HCT116 (cell line): ENCODE measurements around the gene FBRS. TPM values are rescaled to one million over a fixed set of nuclear protein-coding genes. Genes with fewer than 3 reads are reported as not detected.

ENCODE experiments used
- ATAC-seq: fragments of 200-7000 bp; cut with Tn5 transposase; 2 replicates; pipeline ENCODE4 v1.9.1; 2020; ENCODE audit warnings: mild to moderate bottlenecking, moderate library complexity
- BruUV-seq: library from RNA; stranded (reverse); fragments of 400-500 nt; replicated peaks from 2 replicates; lab custom pipeline; 2021; lab: Mats Ljungman, UMichigan
- CTCF ChIA-PET: fragments of 300-600 bp; sonication (Branson Sonifier 250); formaldehyde crosslinking; loops from one replicate; lab custom pipeline; 2021; ENCODE audit warnings: antibody characterized with exemption; lab: Charles Lee
- POLR2A ChIA-PET: fragments of 300-600, 350-600 bp; sonication (Branson Sonifier 250); formaldehyde crosslinking; loops from one replicate; lab custom pipeline; 2021; ENCODE audit warnings: antibody characterized with exemption; lab: Charles Lee
- RAD21 ChIA-PET, 2 experiments: fragments of 300-600 bp; sonication (Branson Sonifier 250); formaldehyde crosslinking; loops; one replicate each; lab custom pipeline; 2023; ENCODE audit warnings: low total read pairs in 2 of 2; ENCODE audit not compliant: uncharacterized antibody in 2 of 2, unreplicated experiment in 2 of 2, low non-redundant PET in 1 of 2; lab: Charles Lee
- DNase-seq: peaks from one replicate; pipeline ENCODE4 v3.0.0-alpha.2; 2010; ENCODE audit warnings: low read depth, low spot score
- H2AFZ ChIP-seq: fragments of 200-600 bp; shearing (Covaris generic), sonication (generic); 2 replicates; pipeline ENCODE4 v1.6.1; 2017; ENCODE audit warnings: low read depth, mixed run types, mixed read lengths, antibody characterized with exemption, low read length; ENCODE audit not compliant: poor library complexity, severe bottlenecking
- H3K27ac ChIP-seq: 2 replicates; pipeline ENCODE4 v1.5.1; 2012; ENCODE audit warnings: low read depth, low read length
- H3K27me3 ChIP-seq: fragments of 200-600 bp; sonication (generic); 2 replicates; pipeline ENCODE4 v1.6.1; 2016; ENCODE audit warnings: mixed run types, low read length, mixed read lengths; ENCODE audit not compliant: insufficient read depth
- H3K36me3 ChIP-seq, 2 experiments: fragments of 200-500 bp in 1 of 2; fragments of 200-600 bp in 1 of 2; sonication (Bioruptor generic) in 1 of 2; sonication (generic) in 1 of 2; 2 replicates each; pipeline versions ENCODE4 v1.5.1 to v1.6.1; 2014 to 2016; ENCODE audit warnings: low read length in 2 of 2, inconsistent platforms in 1 of 2, mixed read lengths in 1 of 2, mixed run types in 1 of 2; ENCODE audit not compliant: insufficient read depth in 2 of 2, control insufficient read depth in 1 of 2
- H3K4me1 ChIP-seq, 2 experiments: fragments of 200-600 bp in 1 of 2; sonication (generic) in 1 of 2; 2 replicates each; pipeline versions ENCODE4 v1.5.1 to v1.6.1; 2012 to 2017; ENCODE audit warnings: low read length in 2 of 2, inconsistent platforms in 1 of 2, mild to moderate bottlenecking in 1 of 2, mixed read lengths in 1 of 2, mixed run types in 1 of 2, moderate library complexity in 1 of 2; ENCODE audit not compliant: insufficient read depth in 2 of 2, control insufficient read depth in 1 of 2
- H3K4me2 ChIP-seq: fragments of 200-600 bp; sonication (generic); 2 replicates; pipeline ENCODE4 v1.6.1; 2017; ENCODE audit warnings: mixed run types, low read length, mixed read lengths
- H3K4me3 ChIP-seq, 2 experiments: fragments of 200-600 bp in 1 of 2; sonication (generic) in 1 of 2; replicated peaks in 1 of 2; 2 replicates each; pipeline ENCODE4 v1.5.1; 2011 to 2016; ENCODE audit warnings: low read length in 2 of 2, control low read depth in 1 of 2, low read depth in 1 of 2, mild to moderate bottlenecking in 1 of 2, mixed read lengths in 1 of 2, mixed run types in 1 of 2
- H3K79me2 ChIP-seq: fragments of 200-600 bp; sonication (generic); 2 replicates; pipeline ENCODE4 v1.6.1; 2017; ENCODE audit warnings: mild to moderate bottlenecking, mixed run types, low read length, moderate library complexity, mixed read lengths; ENCODE audit not compliant: insufficient read depth
- H3K9ac ChIP-seq: fragments of 200-600 bp; sonication (generic); 2 replicates; pipeline ENCODE4 v1.6.1; 2016; ENCODE audit warnings: low read length, mixed read lengths
- H3K9me2 ChIP-seq: fragments of 200-600 bp; sonication (generic), shearing (Covaris generic); 2 replicates; pipeline ENCODE4 v1.6.1; 2017; ENCODE audit warnings: mixed run types, mild to moderate bottlenecking, moderate library complexity; ENCODE audit not compliant: insufficient read depth
- H3K9me3 ChIP-seq, 2 experiments: fragments of 200-500 bp in 1 of 2; fragments of 200-600 bp in 1 of 2; sonication (Bioruptor generic) in 1 of 2; sonication (generic) in 1 of 2; 2 replicates each; pipeline ENCODE4 v1.6.1; 2014 to 2017; ENCODE audit warnings: low read length in 2 of 2, mixed read lengths in 2 of 2, inconsistent platforms in 1 of 2, low read depth in 1 of 2, mild to moderate bottlenecking in 1 of 2, mixed run types in 1 of 2, moderate library complexity in 1 of 2; ENCODE audit not compliant: control insufficient read depth in 1 of 2, insufficient read depth in 1 of 2
- H4K20me1 ChIP-seq: fragments of 200-600 bp; sonication (generic), shearing (Covaris generic); 2 replicates; pipeline ENCODE4 v1.6.1; 2017; ENCODE audit warnings: mixed run types, mild to moderate bottlenecking, moderate library complexity; ENCODE audit not compliant: insufficient read depth
- CBX3 ChIP-seq: IDR thresholded peaks from 2 replicates; pipeline ENCODE4 v1.6.1; 2012; ENCODE audit warnings: low read depth
- CEBPB ChIP-seq: IDR thresholded peaks from 2 replicates; pipeline ENCODE4 v1.6.1; 2012; ENCODE audit warnings: low read depth
- EGR1 ChIP-seq: IDR thresholded peaks from 2 replicates; pipeline ENCODE4 v1.6.1; 2012; ENCODE audit warnings: low read depth
- ELF1 ChIP-seq: IDR thresholded peaks from 2 replicates; pipeline ENCODE4 v1.6.1; 2012; ENCODE audit warnings: low read depth, borderline replicate concordance
- EZH2phosphoT487 ChIP-seq: fragments of 200-600 bp; IDR thresholded peaks from 2 replicates; pipeline ENCODE4 v1.6.1; 2018; ENCODE audit warnings: antibody characterized with exemption, borderline replicate concordance
- FOSL1 ChIP-seq: IDR thresholded peaks from 2 replicates; pipeline ENCODE4 v1.6.1; 2012; ENCODE audit warnings: low read depth
- JUND ChIP-seq: IDR thresholded peaks from 2 replicates; pipeline ENCODE4 v1.6.1; 2012
- POLR2AphosphoS5 ChIP-seq: IDR thresholded peaks from 2 replicates; pipeline ENCODE4 v1.6.1; 2011; ENCODE audit warnings: mild to moderate bottlenecking, low read depth, low read length, moderate library complexity
- RAD21 ChIP-seq: IDR thresholded peaks from 2 replicates; pipeline ENCODE4 v1.6.1; 2012; ENCODE audit warnings: low read depth, mild to moderate bottlenecking
- SIN3A ChIP-seq: IDR thresholded peaks from 2 replicates; pipeline ENCODE4 v1.6.1; 2012; ENCODE audit warnings: low read depth
- SRF ChIP-seq: IDR thresholded peaks from 2 replicates; pipeline ENCODE4 v1.6.1; 2012; ENCODE audit warnings: low read depth
- TCF7L2 ChIP-seq: IDR thresholded peaks from 2 replicates; pipeline ENCODE4 v1.7.0; 2011; ENCODE audit warnings: borderline replicate concordance, inconsistent platforms; ENCODE audit not compliant: insufficient read depth, insufficient read length; ENCODE audit errors: extremely low read depth
- ZFX ChIP-seq: fragments of 450-650 bp; IDR thresholded peaks from 2 replicates; pipeline ENCODE4 v1.6.1; 2017
- intact Hi-C: fragments of 100-400 bp; cut with micrococcal nuclease; formaldehyde crosslinking; loops from 2 replicates; pipeline ENCODE4 v1.10.0; 2022
- total RNA-seq: library from RNA; stranded (reverse); gene quantifications from one replicate; pipeline ENCODE4 v1.2.1, GENCODE V29; 2021; ENCODE audit not compliant: unreplicated experiment
- TF ChIP-seq, protein P1 (sequence below): IDR thresholded peaks from 2 replicates; pipeline ENCODE4 v1.6.1; 2012; ENCODE audit warnings: low read depth
- TF ChIP-seq, protein P2 (sequence below): IDR thresholded peaks from 2 replicates; pipeline ENCODE4 v1.6.1; 2012
- TF ChIP-seq, protein P3 (sequence below), 3 experiments: fragments of 200-600 bp in 1 of 3; sonication (generic) in 1 of 3; IDR thresholded peaks in 2 of 3; conservative IDR thresholded peaks in 1 of 3; 2 replicates each; pipeline ENCODE4 v1.5.1; 2012 to 2017; ENCODE audit warnings: low read depth in 2 of 3, low read length in 2 of 3, antibody characterized with exemption in 1 of 3, borderline replicate concordance in 1 of 3, control low read depth in 1 of 3, mild to moderate bottlenecking in 1 of 3, mixed read lengths in 1 of 3, mixed run types in 1 of 3, moderate library complexity in 1 of 3; ENCODE audit not compliant: insufficient read depth in 1 of 3
- TF ChIP-seq, protein P4 (sequence below): IDR thresholded peaks from 2 replicates; pipeline ENCODE4 v1.6.1; 2012

FBRS gene
- total RNA-seq, 1 experiment from 2014 or later: 65.3 TPM

DNA sequence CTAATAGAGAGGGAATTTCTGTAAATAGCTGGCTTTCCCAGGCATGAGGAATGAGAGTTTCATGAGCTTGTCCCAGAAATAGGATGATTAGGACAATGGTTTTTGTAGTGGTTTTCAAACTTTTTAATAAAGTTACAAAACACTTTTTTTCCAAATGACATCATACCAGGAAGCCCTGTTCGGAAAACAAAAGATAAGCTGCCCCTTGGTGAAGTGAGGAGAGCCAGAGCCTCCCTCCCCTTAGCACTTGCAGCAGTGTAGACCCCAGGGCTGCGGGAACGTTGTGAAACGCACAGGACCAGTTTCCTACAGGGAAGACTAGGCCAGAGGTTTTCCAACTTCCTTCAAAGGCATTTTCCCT is 7.6 kb downstream of the FBRS start:
- BruUV-seq: no TSS peak
- peaks cover 4 to 5% of the 10 kb centered on the region in 2 experiments for H3K4me1 ChIP-seq
- H3K4me3 ChIP-seq: no peak overlapping the region
- no peaks in the 10 kb centered on the region for H3K27me3 ChIP-seq
- RAD21 ChIA-PET: no interaction called here
- no peak overlapping the region for H3K4me2 ChIP-seq
- H4K20me1 ChIP-seq: no peaks in the 10 kb centered on the region
- H3K9ac ChIP-seq: no peak overlapping the region
- POLR2A ChIA-PET: no interaction called here
- ATAC-seq: no peak
- intact Hi-C loops: no loop called here
- no peak for DNase-seq
- no peaks in the 10 kb centered on the region for H3K9me2 ChIP-seq
- H3K27ac ChIP-seq: no peak overlapping the region
- peaks cover 29% of the 10 kb centered on the region for H3K79me2 ChIP-seq
- no peak overlapping the region for H2AFZ ChIP-seq
- TF ChIP-seq TCF7L2 (no peak), CEBPB (no peak), ELF1 (no peak), EGR1 (no peak), FOSL1 (no peak), CBX3 (no peak), POLR2AphosphoS5 (no peak), SRF (no peak), ZFX (no peak), EZH2phosphoT487 (no peak), RAD21 (no peak), JUND (no peak), SIN3A (no peak)
- TF ChIP-seq, protein P1, sequence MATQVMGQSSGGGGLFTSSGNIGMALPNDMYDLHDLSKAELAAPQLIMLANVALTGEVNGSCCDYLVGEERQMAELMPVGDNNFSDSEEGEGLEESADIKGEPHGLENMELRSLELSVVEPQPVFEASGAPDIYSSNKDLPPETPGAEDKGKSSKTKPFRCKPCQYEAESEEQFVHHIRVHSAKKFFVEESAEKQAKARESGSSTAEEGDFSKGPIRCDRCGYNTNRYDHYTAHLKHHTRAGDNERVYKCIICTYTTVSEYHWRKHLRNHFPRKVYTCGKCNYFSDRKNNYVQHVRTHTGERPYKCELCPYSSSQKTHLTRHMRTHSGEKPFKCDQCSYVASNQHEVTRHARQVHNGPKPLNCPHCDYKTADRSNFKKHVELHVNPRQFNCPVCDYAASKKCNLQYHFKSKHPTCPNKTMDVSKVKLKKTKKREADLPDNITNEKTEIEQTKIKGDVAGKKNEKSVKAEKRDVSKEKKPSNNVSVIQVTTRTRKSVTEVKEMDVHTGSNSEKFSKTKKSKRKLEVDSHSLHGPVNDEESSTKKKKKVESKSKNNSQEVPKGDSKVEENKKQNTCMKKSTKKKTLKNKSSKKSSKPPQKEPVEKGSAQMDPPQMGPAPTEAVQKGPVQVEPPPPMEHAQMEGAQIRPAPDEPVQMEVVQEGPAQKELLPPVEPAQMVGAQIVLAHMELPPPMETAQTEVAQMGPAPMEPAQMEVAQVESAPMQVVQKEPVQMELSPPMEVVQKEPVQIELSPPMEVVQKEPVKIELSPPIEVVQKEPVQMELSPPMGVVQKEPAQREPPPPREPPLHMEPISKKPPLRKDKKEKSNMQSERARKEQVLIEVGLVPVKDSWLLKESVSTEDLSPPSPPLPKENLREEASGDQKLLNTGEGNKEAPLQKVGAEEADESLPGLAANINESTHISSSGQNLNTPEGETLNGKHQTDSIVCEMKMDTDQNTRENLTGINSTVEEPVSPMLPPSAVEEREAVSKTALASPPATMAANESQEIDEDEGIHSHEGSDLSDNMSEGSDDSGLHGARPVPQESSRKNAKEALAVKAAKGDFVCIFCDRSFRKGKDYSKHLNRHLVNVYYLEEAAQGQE: no peak
- TF ChIP-seq, protein P2, sequence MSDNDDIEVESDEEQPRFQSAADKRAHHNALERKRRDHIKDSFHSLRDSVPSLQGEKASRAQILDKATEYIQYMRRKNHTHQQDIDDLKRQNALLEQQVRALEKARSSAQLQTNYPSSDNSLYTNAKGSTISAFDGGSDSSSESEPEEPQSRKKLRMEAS: no peak
- TF ChIP-seq, protein P3, sequence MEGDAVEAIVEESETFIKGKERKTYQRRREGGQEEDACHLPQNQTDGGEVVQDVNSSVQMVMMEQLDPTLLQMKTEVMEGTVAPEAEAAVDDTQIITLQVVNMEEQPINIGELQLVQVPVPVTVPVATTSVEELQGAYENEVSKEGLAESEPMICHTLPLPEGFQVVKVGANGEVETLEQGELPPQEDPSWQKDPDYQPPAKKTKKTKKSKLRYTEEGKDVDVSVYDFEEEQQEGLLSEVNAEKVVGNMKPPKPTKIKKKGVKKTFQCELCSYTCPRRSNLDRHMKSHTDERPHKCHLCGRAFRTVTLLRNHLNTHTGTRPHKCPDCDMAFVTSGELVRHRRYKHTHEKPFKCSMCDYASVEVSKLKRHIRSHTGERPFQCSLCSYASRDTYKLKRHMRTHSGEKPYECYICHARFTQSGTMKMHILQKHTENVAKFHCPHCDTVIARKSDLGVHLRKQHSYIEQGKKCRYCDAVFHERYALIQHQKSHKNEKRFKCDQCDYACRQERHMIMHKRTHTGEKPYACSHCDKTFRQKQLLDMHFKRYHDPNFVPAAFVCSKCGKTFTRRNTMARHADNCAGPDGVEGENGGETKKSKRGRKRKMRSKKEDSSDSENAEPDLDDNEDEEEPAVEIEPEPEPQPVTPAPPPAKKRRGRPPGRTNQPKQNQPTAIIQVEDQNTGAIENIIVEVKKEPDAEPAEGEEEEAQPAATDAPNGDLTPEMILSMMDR (IDR thresholded peaks at IDR 0.05 in 2 of 3, conservative IDR thresholded peaks at IDR 0.05 in 1 of 3; ENCODE audit: borderline replicate concordance in 1 of 3, insufficient read depth in 1 of 3, low read depth in 2 of 3, low read length in 2 of 3): no peak
- TF ChIP-seq, protein P4, sequence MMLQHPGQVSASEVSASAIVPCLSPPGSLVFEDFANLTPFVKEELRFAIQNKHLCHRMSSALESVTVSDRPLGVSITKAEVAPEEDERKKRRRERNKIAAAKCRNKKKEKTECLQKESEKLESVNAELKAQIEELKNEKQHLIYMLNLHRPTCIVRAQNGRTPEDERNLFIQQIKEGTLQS: no peak
- H3K36me3 ChIP-seq: peaks cover 34 to 35% of the 10 kb centered on the region in 2 experiments
- H3K9me3 ChIP-seq: no peaks in the 10 kb centered on the region
- CTCF ChIA-PET: no interaction called here
